Cortex of kidney (tissue), 1 donor: ENCODE data around the gene CHL1.

Experiments
- DNase-seq: peaks from one replicate; lab custom pipeline; 2025; lab: John Stamatoyannopoulos, UW

CHL1 gene

GRCh38 chr3:278300-279064 lies 81.9 kb downstream of the CHL1 start:
- DNase-seq: no peak

- no peak for DNase-seq
Observed at GRCh38 chr3:279325-279724, 82.8 kb downstream of the CHL1 start.

- no peak for DNase-seq
Observed at GRCh38 chr3:280681-281080, 84.1 kb downstream of the CHL1 start.

- DNase-seq: no peak
Observed at GRCh38 chr3:284322-284721, 87.8 kb downstream of the CHL1 start.

GRCh38 chr3:288417-288816 lies 91.9 kb downstream of the CHL1 start:
- no peak for DNase-seq

GRCh38 chr3:291028-291427 lies 94.5 kb downstream of the CHL1 start:
- no peak for DNase-seq

GRCh38 chr3:291646-292436 lies 95.3 kb downstream of the CHL1 start:
- no peak for DNase-seq

- no peak for DNase-seq
Observed at GRCh38 chr3:294096-294495, 97.5 kb downstream of the CHL1 start.

- no peak for DNase-seq
Observed at GRCh38 chr3:294581-294980, 98.0 kb downstream of the CHL1 start.

- DNase-seq: no peak
Observed at GRCh38 chr3:295166-295565, 98.6 kb downstream of the CHL1 start.

GRCh38 chr3:297585-297984 lies 101.0 kb downstream of the CHL1 start:
- no peak for DNase-seq

GRCh38 chr3:299590-300301 lies 103.2 kb downstream of the CHL1 start:
- DNase-seq: no peak

GRCh38 chr3:307182-307581 lies 110.6 kb downstream of the CHL1 start:
- no peak for DNase-seq

- DNase-seq: no peak
Observed at GRCh38 chr3:308597-309321, 112.2 kb downstream of the CHL1 start.

- no peak for DNase-seq
Observed at GRCh38 chr3:312160-312733, 115.7 kb downstream of the CHL1 start.

GRCh38 chr3:312911-313310 lies 116.3 kb downstream of the CHL1 start:
- DNase-seq: no peak

GRCh38 chr3:317012-317411 lies 120.4 kb downstream of the CHL1 start:
- no peak for DNase-seq

GRCh38 chr3:318903-319302 lies 122.3 kb downstream of the CHL1 start:
- DNase-seq: no peak

- DNase-seq: no peak
Observed at GRCh38 chr3:324423-324822, 127.9 kb downstream of the CHL1 start.

GRCh38 chr3:325495-325894 lies 128.9 kb downstream of the CHL1 start:
- DNase-seq: no peak

GRCh38 chr3:330494-331115 lies 134.0 kb downstream of the CHL1 start:
- DNase-seq: no peak
